ENCODE measurements around the gene NOL7.

DNA sequence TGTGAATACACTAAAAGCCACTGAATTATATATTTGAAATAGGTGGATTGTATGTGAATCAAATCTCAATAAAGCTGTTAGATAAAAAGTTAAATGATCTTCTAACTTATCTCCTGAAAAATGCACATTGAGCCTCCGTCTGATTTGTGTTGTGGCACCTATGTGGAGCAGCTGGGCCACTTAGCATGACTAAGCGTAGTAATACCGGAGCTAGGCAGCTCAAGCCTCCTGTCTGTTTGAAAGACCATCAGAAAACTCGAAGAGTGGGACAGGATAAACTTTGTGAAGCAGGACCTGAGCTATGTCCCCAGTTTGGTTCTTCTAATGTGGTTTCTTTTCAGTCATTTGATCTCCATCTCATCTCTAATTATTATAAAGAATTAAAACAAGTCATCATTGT lies 11.0 kb upstream of the NOL7 start:
- TF ChIP-seq, protein P1, sequence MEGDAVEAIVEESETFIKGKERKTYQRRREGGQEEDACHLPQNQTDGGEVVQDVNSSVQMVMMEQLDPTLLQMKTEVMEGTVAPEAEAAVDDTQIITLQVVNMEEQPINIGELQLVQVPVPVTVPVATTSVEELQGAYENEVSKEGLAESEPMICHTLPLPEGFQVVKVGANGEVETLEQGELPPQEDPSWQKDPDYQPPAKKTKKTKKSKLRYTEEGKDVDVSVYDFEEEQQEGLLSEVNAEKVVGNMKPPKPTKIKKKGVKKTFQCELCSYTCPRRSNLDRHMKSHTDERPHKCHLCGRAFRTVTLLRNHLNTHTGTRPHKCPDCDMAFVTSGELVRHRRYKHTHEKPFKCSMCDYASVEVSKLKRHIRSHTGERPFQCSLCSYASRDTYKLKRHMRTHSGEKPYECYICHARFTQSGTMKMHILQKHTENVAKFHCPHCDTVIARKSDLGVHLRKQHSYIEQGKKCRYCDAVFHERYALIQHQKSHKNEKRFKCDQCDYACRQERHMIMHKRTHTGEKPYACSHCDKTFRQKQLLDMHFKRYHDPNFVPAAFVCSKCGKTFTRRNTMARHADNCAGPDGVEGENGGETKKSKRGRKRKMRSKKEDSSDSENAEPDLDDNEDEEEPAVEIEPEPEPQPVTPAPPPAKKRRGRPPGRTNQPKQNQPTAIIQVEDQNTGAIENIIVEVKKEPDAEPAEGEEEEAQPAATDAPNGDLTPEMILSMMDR (conservative IDR thresholded peaks at IDR 0.05): no peak
- no peak for TF ChIP-seq EZH2 (IDR thresholded peaks at IDR 0.05; ENCODE audit: low read depth)

All from PC-9 (cell line).